ENCODE results near the gene PPP1R36. TPM values are rescaled to one million over a fixed set of nuclear protein-coding genes. Genes with fewer than 3 reads are reported as not detected.

The PPP1R36 gene
- total and polyA plus RNA-seq, 2 of the 8 experiments (the other 6 are each of a cell fraction or from before 2014, with no cell fraction given) = 0.39 to 0.93 TPM

DNA sequence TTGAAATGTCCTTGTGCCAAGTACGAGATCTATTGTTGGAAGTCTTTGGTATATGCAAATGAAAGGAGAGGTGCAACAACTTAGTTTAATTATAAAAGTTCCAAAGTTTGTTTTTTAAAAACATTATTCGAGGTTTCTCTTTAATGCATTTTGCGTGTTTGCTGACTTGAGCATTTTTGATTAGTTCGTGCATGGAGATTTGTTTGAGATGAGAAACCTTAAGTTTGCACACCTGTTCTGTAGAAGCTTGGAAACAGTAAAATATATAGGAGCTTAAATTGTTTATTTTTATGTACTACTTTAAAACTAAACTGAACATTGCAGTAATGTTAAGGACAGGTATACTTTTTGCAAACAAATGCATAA, 6.9 kb upstream of the PPP1R36 start:
- CTCF ChIA-PET (ENCODE audit: partially characterized antibody) = interaction anchor here (2.8 kb wide), 1 partner anchor 94 kb away, joined by 12 read pairs; no protein-coding TSS in a partner anchor
- peaks cover 0 to 2% of the 10 kb centered on the region in 2 experiments for H4K20me1 ChIP-seq (replicated peaks in 1 of 2; ENCODE audit: control insufficient read depth in 1 of 2, insufficient read depth in 2 of 2, low read length in 2 of 2)
- H3K79me2 ChIP-seq (ENCODE audit: control insufficient read depth in 1 of 2, insufficient read depth in 2 of 2, low read length in 2 of 2) = peaks cover 0 to 35% of the 10 kb centered on the region in 2 experiments; a peak in 2 of 4 replicates
- peaks cover 0 to 8% (median 0%) of the 10 kb centered on the region in 4 experiments; a peak in 1 of 8 replicates for H3K36me3 ChIP-seq (ENCODE audit: control insufficient read depth in 2 of 4, insufficient read depth in 4 of 4, low read length in 3 of 4)
- FAIRE-seq = no peak
- no peak overlapping the region for H3K27ac ChIP-seq (ENCODE audit: low read depth, low read length)
- H3K9me3 ChIP-seq (ENCODE audit: insufficient read depth in 2 of 2, low read depth in 1 of 2, low read length in 1 of 2) = peaks cover 19 to 21% of the 10 kb centered on the region in 2 experiments
- POLR2A ChIA-PET (ENCODE audit: partially characterized antibody) = interaction anchor here (1.1 to 5.4 kb wide), 5 partner anchors 8 to 103 kb away, joined by 4 to 35 read pairs (median 6); partner anchors contain the start of gene ZBTB1
- H3K4me1 ChIP-seq (replicated peaks in 1 of 4; ENCODE audit: control insufficient read depth in 3 of 4, insufficient read depth in 4 of 4, low read length in 3 of 4) = peaks cover 0 to 17% (median 3%) of the 10 kb centered on the region in 4 experiments; a peak in 4 of 7 replicates
- H3K27me3 ChIP-seq (replicated peaks in 1 of 4; ENCODE audit: control insufficient read depth in 3 of 4, extremely low read depth in 1 of 4, insufficient read depth in 3 of 4, low read length in 3 of 4) = peaks cover 0 to 3% (median 0%) of the 10 kb centered on the region in 4 experiments; a peak in 1 of 7 replicates
- no peak overlapping the region for H2BK120ac ChIP-seq (replicated peaks; ENCODE audit: low read depth, low read length)
- TF ChIP-seq TBP (IDR thresholded peaks at IDR 0.05; ENCODE audit: low read depth, low read length) = no peak
- TF ChIP-seq HDAC6 (IDR thresholded peaks at IDR 0.05; ENCODE audit: low read depth, low read length) = no peak
- no peak for TF ChIP-seq RXRA (IDR thresholded peaks at IDR 0.05; ENCODE audit: insufficient read depth, low read depth, low read length)
- no peak for TF ChIP-seq CBX8 (IDR thresholded peaks at IDR 0.05; ENCODE audit: borderline replicate concordance, low read depth, low read length)
- no peak for TF ChIP-seq SRF (IDR thresholded peaks at IDR 0.05; ENCODE audit: low read depth, low read length)
- H3K79me1 ChIP-seq (ENCODE audit: low read depth, low read length) = no peaks in the 10 kb centered on the region; the same call in 1 of the 2 replicates
- no peak overlapping the region for H3K4ac ChIP-seq (replicated peaks; ENCODE audit: insufficient read length, low read depth, low read length)
- H4K5ac ChIP-seq (ENCODE audit: insufficient read length, low read depth, low read length) = no peak overlapping the region
- no peak overlapping the region for H4K8ac ChIP-seq (ENCODE audit: extremely low read depth, insufficient read depth, low read length)
- H2BK5ac ChIP-seq (ENCODE audit: low read depth, low read length) = no peak overlapping the region
- no peak overlapping the region for H3K18ac ChIP-seq (ENCODE audit: extremely low read depth, low read length)
- 57% methylated on average over 4 of the region's 4 CpGs; no CpG with 5 or more reads in 1 of the 2 experiments for WGBS, 2 experiments (ENCODE audit: extremely low coverage in 1 of 2, insufficient coverage in 1 of 2, insufficient read length in 1 of 2, insufficient replicate concordance in 2 of 2, low coverage in 1 of 2, low lambda C conversion rate in 2 of 2, missing lambda C conversion rate in 1 of 2)
- no peak for DNase-seq (ENCODE audit: low read depth in 1 of 2, low spot score in 2 of 2)
- H3K23ac ChIP-seq (ENCODE audit: insufficient read length) = no peak overlapping the region
- no peak overlapping the region for H3K9ac ChIP-seq (replicated peaks in 1 of 4; ENCODE audit: extremely low read depth in 1 of 4, low read depth in 3 of 4, low read length in 3 of 4)
- peaks cover 7% of the 10 kb centered on the region for H3K23me2 ChIP-seq (ENCODE audit: low read depth, low read length)
- H2BK12ac ChIP-seq (ENCODE audit: low read depth, low read length) = no peak overlapping the region
- no peak overlapping the region for H2AK5ac ChIP-seq (ENCODE audit: low read depth, low read length)
- no peak overlapping the region for H4K91ac ChIP-seq (replicated peaks; ENCODE audit: insufficient read length, low read length)
- no peak overlapping the region for H2BK15ac ChIP-seq (ENCODE audit: low read length)
- peak overlapping the region; percentile 3 to 61 (median 30); a peak in 7 of 8 replicates for H3K4me3 ChIP-seq (ENCODE audit: extremely low read depth in 1 of 4, insufficient read depth in 2 of 4, low read depth in 3 of 4, low read length in 4 of 4)
- H2BK20ac ChIP-seq (ENCODE audit: low read length) = no peak overlapping the region
- no peak overlapping the region for H3K56ac ChIP-seq (replicated peaks; ENCODE audit: insufficient read length, low read depth, low read length)
- no peak overlapping the region for H2AFZ ChIP-seq (ENCODE audit: low read length)
- H3K4me2 ChIP-seq (ENCODE audit: insufficient read depth in 1 of 2, low read depth in 2 of 2, low read length in 2 of 2) = peak overlapping the region; percentile 49 to 72
- no peak overlapping the region for H3K14ac ChIP-seq (ENCODE audit: insufficient read length)
